ENCODE results near the gene G2E3. TPM values are rescaled to one million over a fixed set of nuclear protein-coding genes. Genes with fewer than 3 reads are reported as not detected.

The G2E3 gene
- total RNA-seq, 1 experiment from 2014 or later, result 31.3 TPM

DNA sequence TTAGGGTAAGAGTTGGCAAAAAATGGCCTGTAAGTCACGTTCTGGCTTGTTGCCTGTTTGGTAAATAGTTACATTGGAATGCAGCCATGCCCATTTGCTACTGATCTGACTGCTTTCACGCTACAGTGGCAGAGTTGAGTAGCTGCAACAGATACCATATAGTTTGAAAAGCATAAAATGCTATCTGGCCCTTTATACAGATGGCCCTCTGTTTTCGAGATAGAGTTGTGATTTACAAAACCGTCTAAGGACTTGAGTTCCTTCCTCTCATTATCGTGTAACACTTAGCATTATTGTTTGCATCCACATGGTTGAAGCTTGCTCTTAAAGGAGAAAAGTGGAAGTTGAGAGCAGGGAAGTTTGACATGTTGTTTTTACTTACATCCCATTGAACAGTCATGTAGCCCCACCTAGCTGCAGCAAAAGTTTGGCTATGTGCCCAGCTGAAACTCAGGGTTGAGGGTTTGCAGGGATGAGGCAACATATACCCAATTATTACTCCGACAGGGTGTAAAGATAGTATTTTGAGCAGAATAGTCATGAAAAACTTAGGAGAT, 51.9 kb downstream of the G2E3 start:
- H3K27ac Mint-ChIP-seq (ENCODE audit: unreplicated experiment), result no peak overlapping the region
- DNase-seq, result peak; percentile 66
- no peaks in the 10 kb centered on the region for H3K9me3 Mint-ChIP-seq (ENCODE audit: low read depth, unreplicated experiment)
- no peaks in the 10 kb centered on the region for H3K27me3 Mint-ChIP-seq (ENCODE audit: unreplicated experiment)
- no peak overlapping the region for H3K4me3 Mint-ChIP-seq (ENCODE audit: low read depth, unreplicated experiment)
- no TSS peak for BruUV-seq (replicated peaks)
- CTCF ChIA-PET, result interaction anchor here (1.5 kb wide), 1 partner anchor 11 kb away, joined by 5 read pairs; the partner anchor contains the start of gene SCFD1
- peaks cover 6% of the 10 kb centered on the region for H3K36me3 Mint-ChIP-seq (ENCODE audit: insufficient read depth, unreplicated experiment)
- H3K4me1 Mint-ChIP-seq (ENCODE audit: low read depth, unreplicated experiment), result peaks cover 38% of the 10 kb centered on the region
- TF ChIP-seq, protein P1, sequence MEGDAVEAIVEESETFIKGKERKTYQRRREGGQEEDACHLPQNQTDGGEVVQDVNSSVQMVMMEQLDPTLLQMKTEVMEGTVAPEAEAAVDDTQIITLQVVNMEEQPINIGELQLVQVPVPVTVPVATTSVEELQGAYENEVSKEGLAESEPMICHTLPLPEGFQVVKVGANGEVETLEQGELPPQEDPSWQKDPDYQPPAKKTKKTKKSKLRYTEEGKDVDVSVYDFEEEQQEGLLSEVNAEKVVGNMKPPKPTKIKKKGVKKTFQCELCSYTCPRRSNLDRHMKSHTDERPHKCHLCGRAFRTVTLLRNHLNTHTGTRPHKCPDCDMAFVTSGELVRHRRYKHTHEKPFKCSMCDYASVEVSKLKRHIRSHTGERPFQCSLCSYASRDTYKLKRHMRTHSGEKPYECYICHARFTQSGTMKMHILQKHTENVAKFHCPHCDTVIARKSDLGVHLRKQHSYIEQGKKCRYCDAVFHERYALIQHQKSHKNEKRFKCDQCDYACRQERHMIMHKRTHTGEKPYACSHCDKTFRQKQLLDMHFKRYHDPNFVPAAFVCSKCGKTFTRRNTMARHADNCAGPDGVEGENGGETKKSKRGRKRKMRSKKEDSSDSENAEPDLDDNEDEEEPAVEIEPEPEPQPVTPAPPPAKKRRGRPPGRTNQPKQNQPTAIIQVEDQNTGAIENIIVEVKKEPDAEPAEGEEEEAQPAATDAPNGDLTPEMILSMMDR (IDR thresholded peaks at IDR 0.05; ENCODE audit: unreplicated experiment), result no peak
- intact Hi-C loops (cut with micrococcal nuclease; ENCODE audit: unreplicated experiment), result loop anchor here (2.0 kb wide), 1 partner anchor 236 kb away; no protein-coding TSS in a partner anchor

DNA sequence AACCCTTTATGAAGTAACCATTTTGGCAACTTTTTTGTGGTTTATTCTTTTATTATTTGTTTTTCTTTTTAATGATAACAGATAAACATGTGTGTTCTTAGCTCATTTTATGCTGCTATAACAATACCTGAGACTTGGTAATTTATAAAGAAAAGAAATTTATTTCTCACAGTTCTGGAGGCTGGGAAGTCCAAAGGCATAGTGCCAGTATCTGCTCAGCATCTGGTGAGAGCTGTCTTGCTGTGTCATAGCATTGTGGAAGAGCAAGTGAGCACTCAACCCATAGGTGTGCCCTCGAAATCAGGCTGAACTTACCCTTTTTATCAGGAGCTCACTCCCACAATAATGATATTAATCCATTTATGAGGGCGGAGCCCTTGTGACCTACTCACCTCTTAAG, 55.2 kb downstream of the G2E3 start:
- peaks cover 24% of the 10 kb centered on the region for H3K4me1 Mint-ChIP-seq (ENCODE audit: low read depth, unreplicated experiment)
- no peak overlapping the region for H3K4me3 Mint-ChIP-seq (ENCODE audit: low read depth, unreplicated experiment)
- intact Hi-C loops (cut with micrococcal nuclease; ENCODE audit: unreplicated experiment), result no loop called here
- TF ChIP-seq, protein P1 (IDR thresholded peaks at IDR 0.05; ENCODE audit: unreplicated experiment), result no peak
- CTCF ChIA-PET, result no interaction called here
- H3K27me3 Mint-ChIP-seq (ENCODE audit: unreplicated experiment), result no peaks in the 10 kb centered on the region
- H3K36me3 Mint-ChIP-seq (ENCODE audit: insufficient read depth, unreplicated experiment), result peaks cover 6% of the 10 kb centered on the region
- no peak for DNase-seq
- no TSS peak for BruUV-seq (replicated peaks)
- H3K27ac Mint-ChIP-seq (ENCODE audit: unreplicated experiment), result no peak overlapping the region
- no peaks in the 10 kb centered on the region for H3K9me3 Mint-ChIP-seq (ENCODE audit: low read depth, unreplicated experiment)

DNA sequence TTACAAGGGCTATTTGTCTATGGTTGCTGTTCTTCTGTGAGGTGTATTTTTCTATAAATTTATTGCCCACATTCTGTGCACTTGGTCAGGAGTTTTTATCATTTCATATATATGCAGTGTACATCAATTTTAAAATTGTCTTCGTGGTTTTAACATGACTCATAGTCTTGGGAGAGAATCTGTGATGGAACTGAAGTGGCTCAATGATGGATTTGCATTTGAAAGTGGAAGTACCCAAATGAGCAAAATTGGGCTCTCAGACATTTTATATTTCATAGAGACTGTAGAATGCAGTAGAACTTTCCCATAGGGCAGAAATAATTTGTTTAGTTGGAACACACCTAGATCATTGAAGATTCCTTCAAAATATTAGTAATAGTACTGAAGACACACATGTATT, 61.2 kb downstream of the G2E3 start:
- H3K36me3 Mint-ChIP-seq (ENCODE audit: insufficient read depth, unreplicated experiment), result peaks cover 22% of the 10 kb centered on the region
- DNase-seq, result no peak
- H3K27me3 Mint-ChIP-seq (ENCODE audit: unreplicated experiment), result no peaks in the 10 kb centered on the region
- BruUV-seq (replicated peaks), result no TSS peak
- CTCF ChIA-PET, result no interaction called here
- no peaks in the 10 kb centered on the region for H3K9me3 Mint-ChIP-seq (ENCODE audit: low read depth, unreplicated experiment)
- H3K27ac Mint-ChIP-seq (ENCODE audit: unreplicated experiment), result no peak overlapping the region
- peaks cover 15% of the 10 kb centered on the region for H3K4me1 Mint-ChIP-seq (ENCODE audit: low read depth, unreplicated experiment)
- TF ChIP-seq, protein P1 (IDR thresholded peaks at IDR 0.05; ENCODE audit: unreplicated experiment), result no peak
- intact Hi-C loops (cut with micrococcal nuclease; ENCODE audit: unreplicated experiment), result no loop called here
- no peak overlapping the region for H3K4me3 Mint-ChIP-seq (ENCODE audit: low read depth, unreplicated experiment)

DNA sequence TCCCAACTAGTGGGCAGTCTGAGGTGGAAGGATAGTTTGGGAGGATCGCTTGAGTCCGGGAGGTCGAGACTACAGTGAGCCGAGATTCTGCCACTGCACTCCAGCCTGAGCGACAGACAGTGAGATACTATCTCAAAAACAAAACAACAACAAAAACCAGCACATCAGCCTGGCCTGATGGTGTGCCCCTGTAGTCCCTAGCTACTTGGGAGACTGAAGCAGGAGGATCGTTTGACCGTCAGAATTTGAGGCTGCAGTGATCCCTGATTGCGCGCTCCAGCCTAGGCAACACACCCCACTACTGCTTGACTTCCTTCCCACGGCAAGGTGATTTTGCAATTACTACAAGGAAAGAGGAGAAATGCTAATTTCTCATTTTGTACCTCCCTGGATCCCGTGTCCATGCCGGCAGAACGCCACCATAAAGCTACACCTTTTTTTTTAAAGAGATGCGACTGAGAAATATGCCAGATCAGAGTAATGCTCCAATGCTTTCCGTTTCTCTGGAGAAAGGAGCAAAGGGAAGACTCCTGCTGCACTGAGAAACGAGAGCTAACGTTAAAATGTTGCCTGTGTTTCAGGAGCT, 62.5 kb downstream of the G2E3 start:
- Mint-ChIP-seq H3K9me3 (ENCODE audit: low read depth, unreplicated experiment) (no peaks in the 10 kb centered on the region), H3K27ac (ENCODE audit: unreplicated experiment) (peak overlapping the region; percentile 96), H3K4me3 (ENCODE audit: low read depth, unreplicated experiment) (peak overlapping the region; percentile 89), H3K36me3 (ENCODE audit: insufficient read depth, unreplicated experiment) (peaks cover 22% of the 10 kb centered on the region), H3K27me3 (ENCODE audit: unreplicated experiment) (no peaks in the 10 kb centered on the region), H3K4me1 (ENCODE audit: low read depth, unreplicated experiment) (peaks cover 15% of the 10 kb centered on the region)
- intact Hi-C loops (cut with micrococcal nuclease; ENCODE audit: unreplicated experiment), result no loop called here
- TF ChIP-seq, protein P1 (IDR thresholded peaks at IDR 0.05; ENCODE audit: unreplicated experiment), result no peak
- CTCF ChIA-PET, result interaction anchor here (0.7 to 2.1 kb wide), 4 partner anchors 10 to 443 kb away, joined by 3 to 12 read pairs (median 6); no protein-coding TSS in a partner anchor
- peak; percentile 6 for DNase-seq
- no TSS peak for BruUV-seq (replicated peaks)

Data from Calu3 (cell line).